HG03575 (cell line): ENCODE measurements around the gene CA9.

ENCODE experiments used
- ATAC-seq: cut with Tn5 transposase; IDR thresholded peaks from one replicate; pipeline ENCODE4 v1.9.1; 2021; ENCODE audit not compliant: unreplicated experiment, insufficient number of reproducible peaks, low FRiP score; ENCODE audit errors: extremely low read depth

CA9 gene

DNA sequence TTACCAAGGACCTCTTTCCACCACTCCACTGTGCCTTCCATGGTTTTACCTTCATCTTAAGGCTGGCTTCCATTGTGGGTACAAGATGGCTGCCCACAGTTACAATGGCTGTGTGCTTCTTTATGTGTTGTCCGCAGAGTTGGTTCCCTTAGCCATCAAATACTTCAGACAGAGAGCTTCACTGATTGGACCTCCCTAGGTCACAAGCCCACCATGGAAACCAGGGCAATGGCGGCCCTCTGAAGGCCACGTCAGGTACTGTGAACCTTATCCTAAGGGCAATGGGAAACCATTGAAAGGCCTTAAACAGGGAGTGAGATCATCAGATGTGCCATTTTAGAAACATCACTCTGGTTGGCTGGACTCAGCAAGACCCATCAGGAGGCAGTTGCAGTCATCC is 5.8 kb upstream of the CA9 start:
- no peak for ATAC-seq

DNA sequence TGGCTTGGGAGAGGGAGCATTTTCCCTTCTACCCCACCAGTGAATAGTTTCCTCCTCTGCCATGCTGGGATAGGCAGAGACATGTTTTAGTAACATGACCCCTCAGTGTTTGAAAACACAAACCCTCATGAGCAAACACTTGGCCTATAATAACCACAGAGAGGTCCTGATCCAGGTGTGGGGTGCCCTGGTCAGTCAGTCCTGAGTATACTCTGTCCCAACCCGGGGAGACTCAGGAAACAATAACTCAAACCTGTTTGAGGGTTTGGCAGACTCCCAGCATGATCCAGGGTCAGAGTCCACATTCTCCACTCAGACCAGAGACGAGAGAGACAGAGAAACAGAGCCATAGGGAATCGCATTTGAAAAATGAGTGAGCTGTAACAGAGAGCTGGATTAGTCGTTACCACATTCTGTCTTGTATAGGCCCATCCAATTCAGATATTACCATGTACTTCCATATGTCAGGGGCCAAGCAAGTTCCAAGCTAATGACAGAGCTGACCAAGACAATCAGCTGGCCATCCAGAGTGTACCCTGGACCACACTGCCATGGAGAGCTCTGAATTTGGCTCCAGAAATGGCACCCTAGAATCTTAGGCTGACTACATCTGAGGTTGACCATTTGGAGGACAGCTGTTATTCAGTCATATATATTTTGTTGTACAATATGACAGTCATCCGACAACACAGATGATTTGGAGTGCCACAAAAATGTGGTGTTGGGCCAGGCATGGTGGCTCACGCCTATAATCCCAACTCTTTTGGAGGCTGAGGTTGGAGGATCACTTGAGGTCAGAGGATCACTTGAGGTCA is 4.2 kb upstream of the CA9 start:
- ATAC-seq, result no peak

DNA sequence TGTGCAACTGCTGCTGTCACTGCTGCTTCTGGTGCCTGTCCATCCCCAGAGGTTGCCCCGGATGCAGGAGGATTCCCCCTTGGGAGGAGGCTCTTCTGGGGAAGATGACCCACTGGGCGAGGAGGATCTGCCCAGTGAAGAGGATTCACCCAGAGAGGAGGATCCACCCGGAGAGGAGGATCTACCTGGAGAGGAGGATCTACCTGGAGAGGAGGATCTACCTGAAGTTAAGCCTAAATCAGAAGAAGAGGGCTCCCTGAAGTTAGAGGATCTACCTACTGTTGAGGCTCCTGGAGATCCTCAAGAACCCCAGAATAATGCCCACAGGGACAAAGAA is 265 bp downstream of the CA9 start:
- no peak for ATAC-seq

DNA sequence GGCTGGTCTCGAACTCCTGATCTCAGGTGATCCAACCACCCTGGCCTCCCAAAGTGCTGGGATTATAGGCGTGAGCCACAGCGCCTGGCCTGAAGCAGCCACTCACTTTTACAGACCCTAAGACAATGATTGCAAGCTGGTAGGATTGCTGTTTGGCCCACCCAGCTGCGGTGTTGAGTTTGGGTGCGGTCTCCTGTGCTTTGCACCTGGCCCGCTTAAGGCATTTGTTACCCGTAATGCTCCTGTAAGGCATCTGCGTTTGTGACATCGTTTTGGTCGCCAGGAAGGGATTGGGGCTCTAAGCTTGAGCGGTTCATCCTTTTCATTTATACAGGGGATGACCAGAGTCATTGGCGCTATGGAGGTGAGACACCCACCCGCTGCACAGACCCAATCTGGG is 1.5 kb downstream of the CA9 start:
- no peak for ATAC-seq

DNA sequence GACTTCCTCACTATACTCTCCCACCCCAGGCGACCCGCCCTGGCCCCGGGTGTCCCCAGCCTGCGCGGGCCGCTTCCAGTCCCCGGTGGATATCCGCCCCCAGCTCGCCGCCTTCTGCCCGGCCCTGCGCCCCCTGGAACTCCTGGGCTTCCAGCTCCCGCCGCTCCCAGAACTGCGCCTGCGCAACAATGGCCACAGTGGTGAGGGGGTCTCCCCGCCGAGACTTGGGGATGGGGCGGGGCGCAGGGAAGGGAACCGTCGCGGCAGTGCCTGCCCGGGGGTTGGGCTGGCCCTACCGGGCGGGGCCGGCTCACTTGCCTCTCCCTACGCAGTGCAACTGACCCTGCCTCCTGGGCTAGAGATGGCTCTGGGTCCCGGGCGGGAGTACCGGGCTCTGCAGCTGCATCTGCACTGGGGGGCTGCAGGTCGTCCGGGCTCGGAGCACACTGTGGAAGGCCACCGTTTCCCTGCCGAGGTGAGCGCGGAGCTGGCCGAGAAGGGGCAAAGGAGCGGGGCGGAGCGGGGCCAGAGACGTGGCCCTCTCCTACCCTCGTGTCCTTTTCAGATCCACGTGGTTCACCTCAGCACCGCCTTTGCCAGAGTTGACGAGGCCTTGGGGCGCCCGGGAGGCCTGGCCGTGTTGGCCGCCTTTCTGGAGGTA is 2.1 kb downstream of the CA9 start:
- no peak for ATAC-seq

DNA sequence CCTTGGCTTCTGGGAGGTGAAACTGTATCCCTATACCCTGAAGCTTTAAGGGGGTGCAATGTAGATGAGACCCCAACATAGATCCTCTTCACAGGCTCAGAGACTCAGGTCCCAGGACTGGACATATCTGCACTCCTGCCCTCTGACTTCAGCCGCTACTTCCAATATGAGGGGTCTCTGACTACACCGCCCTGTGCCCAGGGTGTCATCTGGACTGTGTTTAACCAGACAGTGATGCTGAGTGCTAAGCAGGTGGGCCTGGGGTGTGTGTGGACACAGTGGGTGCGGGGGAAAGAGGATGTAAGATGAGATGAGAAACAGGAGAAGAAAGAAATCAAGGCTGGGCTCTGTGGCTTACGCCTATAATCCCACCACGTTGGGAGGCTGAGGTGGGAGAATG is 5.4 kb downstream of the CA9 start:
- no peak for ATAC-seq

DNA sequence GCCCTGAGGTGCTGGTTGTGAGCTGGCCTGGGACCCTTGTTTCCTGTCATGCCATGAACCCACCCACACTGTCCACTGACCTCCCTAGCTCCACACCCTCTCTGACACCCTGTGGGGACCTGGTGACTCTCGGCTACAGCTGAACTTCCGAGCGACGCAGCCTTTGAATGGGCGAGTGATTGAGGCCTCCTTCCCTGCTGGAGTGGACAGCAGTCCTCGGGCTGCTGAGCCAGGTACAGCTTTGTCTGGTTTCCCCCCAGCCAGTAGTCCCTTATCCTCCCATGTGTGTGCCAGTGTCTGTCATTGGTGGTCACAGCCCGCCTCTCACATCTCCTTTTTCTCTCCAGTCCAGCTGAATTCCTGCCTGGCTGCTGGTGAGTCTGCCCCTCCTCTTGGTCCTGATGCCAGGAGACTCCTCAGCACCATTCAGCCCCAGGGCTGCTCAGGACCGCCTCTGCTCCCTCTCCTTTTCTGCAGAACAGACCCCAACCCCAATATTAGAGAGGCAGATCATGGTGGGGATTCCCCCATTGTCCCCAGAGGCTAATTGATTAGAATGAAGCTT is 6.1 kb downstream of the CA9 start:
- ATAC-seq, result no peak

DNA sequence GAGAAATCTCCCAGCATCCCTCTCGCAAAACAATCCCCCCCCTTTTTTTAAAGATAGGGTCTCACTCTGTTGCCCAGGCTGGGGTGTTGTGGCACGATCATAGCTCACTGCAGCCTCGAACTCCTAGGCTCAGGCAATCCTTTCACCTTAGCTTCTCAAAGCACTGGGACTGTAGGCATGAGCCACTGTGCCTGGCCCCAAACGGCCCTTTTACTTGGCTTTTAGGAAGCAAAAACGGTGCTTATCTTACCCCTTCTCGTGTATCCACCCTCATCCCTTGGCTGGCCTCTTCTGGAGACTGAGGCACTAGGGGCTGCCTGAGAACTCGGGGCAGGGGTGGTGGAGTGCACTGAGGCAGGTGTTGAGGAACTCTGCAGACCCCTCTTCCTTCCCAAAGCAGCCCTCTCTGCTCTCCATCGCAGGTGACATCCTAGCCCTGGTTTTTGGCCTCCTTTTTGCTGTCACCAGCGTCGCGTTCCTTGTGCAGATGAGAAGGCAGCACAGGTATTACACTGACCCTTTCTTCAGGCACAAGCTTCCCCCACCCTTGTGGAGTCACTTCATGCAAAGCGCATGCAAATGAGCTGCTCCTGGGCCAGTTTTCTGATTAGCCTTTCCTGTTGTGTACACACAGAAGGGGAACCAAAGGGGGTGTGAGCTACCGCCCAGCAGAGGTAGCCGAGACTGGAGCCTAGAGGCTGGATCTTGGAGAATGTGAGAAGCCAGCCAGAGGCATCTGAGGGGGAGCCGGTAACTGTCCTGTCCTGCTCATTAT is 6.8 kb downstream of the CA9 start:
- ATAC-seq, result no peak

DNA sequence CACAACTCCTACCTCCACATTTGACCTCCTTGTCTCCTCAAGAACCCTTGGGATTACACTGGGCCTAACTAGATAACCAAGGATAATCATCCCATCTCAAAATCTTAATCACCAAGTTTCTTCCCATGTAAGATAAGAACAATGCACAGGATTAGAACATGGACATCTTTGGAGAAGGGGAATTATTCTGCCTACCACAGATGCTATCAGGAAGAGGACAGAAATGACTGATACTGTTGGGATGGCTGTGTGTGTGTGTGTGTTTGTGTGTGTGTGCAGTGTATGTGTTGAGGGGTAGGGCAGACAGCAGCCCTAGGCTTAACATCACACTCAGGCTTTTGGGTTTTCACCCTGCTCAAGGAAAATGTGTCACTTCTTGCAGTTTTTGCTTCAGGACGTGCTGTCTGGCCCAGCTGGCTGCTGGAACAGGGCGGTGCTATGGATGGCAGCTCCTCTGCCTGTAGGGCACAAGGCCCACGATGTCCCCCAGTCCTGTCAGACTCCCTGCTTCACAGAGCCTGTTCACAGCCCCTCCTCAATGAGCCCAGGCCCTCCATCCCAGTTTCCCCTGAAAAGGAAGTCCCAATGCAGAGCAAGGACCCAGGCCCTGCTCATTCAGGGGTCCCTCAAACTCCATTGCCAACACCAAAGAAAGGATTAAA is 7.7 kb downstream of the CA9 start:
- ATAC-seq, result no peak

DNA sequence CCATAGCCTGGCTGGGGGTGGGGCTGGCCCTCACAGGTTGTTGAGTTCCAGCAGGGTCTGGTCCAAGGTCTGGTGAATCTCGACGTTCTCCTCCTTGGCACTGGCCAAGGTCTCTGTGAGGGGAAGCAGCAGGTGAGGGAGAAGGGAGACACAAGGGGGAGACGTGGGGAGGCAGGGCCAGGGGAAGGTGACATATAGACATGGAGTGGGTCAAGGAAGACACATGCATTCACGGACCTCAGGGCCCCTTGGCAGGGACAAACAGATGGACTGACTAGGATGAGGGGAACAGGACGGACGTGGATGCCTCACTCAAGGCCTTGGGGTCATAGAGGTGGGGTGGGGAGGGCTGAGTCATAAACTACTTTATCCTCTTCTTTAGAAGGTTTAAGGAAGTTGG is 8.3 kb downstream of the CA9 start:
- ATAC-seq, result no peak

DNA sequence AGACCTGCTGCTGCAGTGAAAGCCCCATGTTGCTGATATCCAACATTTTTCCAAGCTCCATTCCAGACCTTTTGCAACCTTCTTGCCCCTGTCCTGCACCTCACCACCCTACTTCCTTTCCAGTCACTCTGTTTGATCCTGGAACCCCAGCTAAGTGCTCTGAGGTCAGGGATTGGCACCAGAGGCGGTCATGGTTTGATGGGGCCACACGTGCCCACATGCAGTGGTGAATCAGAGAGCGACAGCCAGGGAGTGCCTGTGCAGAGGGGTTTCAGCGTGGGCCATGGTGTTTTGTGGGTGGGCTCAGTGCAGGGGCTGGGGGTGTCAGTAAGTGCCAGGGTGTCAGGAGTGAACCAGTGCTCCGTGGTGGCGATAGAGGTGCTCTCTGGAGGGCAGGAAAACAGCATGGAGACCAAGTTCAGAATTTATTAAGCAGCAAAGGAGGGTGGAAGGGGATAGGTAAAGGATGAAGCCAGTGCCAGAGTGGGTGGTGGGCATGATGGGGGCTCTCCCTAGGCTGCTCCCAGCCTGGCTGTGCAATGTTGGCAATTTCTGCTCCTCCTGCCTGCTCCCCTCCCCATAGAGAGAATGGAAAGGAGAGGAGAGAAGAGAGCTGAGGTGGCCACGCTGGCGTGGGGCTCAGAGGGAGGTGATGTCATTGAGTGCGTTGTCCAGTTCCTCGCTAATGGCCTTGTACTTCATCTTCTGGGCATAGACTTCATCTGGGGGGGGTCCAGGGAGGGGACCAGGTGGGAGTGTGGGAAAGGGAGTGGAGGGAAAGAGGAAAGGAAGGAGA is 9.0 kb downstream of the CA9 start:
- no peak for ATAC-seq

DNA sequence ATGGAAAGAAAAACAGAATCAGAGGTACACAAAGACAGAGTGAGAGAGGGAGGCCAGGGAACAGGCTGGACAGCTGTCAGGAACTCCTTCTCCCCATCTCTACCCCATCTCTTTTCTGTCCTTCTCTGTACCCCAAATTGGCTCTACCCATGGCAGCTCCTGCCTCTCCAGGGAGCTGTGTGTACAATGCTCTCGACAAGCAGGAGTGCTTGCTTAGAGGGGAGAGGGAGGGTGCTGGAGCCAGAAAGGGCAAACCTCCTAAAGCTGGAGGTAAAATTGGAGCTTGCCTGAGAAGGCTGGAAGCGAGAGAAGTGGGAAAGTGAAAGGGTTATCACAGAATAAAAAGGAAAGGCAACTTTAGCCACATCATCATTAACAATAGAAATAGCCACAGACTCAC is 9.6 kb downstream of the CA9 start:
- ATAC-seq, result no peak

DNA sequence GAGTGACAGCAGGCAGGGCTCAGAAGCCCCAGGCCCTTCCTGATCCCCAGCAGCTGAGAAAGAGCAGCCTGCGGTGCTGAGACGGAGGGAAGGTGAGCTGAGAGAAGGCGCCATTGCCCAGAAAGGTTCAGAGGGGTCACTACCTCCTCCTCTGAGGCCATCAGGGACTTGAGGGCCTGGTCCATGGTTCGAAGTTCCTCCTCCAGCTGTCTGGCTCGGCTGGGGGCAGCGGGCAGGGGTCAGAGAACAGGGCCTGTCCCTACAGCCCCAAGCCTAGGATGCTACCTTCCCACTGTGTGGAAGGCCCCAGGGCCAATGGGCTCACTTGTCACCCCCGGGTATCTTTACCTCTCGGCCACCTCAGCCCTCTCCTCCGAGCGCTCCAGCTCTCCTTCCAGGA is 11.2 kb downstream of the CA9 start:
- no peak for ATAC-seq

DNA sequence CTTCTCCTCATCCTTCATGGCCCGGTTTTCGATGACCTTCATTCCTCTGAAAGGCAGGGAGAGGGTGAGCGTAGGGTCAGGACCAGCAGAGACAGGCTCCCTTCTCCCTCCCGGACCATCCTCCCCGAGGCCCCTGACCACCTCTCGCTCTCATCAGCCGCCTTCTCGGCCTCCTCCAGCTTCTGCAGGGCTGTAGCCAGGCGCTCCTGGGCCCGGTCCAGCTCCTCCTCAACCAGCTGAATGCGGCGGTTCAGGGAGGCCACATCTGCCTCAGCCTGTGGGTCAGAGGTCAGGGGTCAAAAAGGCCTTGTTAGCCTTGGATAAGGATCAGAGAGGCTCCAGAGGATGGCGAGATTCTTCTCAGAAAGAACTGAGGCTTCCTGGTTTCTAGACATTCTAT is 11.8 kb downstream of the CA9 start:
- no peak for ATAC-seq

DNA sequence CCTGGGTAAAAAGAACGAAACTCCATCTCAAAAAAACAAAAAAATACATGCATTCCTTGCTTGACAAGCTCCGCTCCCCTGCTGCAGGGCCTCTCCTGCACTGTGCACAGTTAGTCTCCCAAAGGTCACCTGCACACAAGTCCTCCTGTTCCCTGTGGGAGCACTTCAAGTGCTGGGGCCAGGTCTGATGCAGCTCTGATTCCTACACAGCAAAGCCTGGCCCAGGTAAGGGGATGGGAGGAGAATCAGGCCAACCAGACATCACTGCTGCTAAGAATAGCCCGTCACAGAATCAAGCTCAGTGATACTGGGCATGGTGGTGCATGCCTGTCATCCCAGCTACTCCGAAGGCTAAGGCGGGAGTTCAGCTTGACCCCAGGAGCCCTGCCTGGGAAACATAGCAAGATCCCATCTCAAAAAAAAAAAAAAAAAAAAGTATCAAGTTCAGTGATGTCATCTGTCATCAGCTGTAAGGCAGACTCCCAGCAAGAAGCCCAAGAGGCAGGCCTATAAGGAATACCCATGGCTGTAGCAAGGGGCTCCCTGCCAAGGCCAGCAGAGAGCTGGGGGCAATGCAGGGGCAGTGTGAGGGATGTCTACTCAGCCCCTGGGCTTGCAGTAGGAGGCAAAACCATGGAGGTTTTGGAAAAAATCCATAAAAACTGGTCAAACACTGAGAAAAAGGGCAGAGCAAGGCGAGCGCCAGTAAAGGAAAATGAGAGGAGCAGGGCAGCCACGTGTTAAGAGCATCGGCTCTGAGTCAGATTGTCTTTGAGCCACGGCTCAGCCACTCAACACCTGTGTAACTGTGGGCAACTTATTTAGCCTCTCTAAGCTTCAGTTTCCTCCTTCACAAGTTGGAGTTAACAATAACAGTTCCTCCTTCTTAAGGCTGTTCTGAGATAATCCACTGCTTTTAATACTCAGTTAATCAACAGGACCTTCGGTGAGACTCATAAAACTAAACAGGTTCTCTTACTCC is 12.8 kb downstream of the CA9 start:
- no peak for ATAC-seq

DNA sequence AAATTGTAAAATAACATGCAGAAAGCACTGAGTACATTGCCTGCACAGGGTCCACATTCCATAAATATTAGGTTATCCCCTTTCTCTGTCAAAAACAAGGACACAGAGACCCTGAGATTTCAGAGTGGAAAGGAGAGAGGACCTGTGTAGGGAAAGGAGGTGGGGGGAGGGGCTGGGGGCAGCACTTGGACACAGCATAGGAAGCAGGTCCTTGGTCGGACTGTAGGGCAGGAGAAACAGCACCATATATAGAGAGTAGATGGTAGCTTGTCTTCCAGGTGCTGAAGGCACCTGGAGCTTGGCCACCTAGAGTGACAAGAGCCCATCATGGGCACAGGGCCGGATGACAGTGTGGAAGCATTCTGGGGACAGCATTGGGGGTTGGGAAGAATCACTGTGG is 13.6 kb downstream of the CA9 start:
- ATAC-seq, result no peak

DNA sequence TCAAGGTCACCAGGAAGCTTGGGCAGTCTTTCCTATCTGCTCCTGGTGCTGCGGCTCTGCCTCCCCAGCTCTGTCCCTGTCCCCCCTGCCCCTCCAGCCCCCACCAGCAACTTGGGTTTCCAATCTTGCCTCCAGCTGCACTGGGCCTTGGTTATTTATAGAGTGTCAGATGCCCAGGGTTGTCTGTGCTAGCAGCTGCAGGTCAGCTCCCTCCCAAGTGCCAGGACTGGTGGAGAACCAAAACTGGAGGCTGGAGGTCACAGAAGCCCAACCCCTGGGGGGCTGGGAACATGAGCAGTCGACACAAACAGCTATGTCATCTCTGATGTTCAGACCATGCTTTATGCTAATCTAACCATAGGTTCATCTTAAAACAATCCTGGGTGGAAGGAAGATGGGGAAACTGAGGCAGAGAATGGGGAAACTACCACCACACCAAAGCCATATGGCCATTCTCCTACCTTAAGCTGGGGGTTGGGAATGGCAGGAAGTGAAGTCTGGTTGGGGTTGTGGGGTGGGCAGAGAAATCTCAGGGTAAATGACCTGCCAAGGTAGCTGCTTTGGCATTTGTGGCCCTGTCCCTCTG is 14.3 kb downstream of the CA9 start:
- no peak for ATAC-seq
